HEK293T (cell line): ENCODE data around the gene ARL17B.

Experiments
- ARNT ChIP-seq: fragments of 450-650 bp; IDR thresholded peaks from 2 replicates; pipeline ENCODE4 v1.6.1; 2017; ENCODE audit warnings: mild to moderate bottlenecking
- BHLHE40 ChIP-seq: fragments of 450-650 bp; IDR thresholded peaks from 2 replicates; pipeline ENCODE4 v1.6.1; 2016; ENCODE audit warnings: mild to moderate bottlenecking, moderate library complexity, borderline replicate concordance
- CTBP1 ChIP-seq: fragments of 450-650 bp; IDR thresholded peaks from 2 replicates; pipeline ENCODE4 v1.6.1; 2016; ENCODE audit warnings: borderline replicate concordance
- ELF4 ChIP-seq: fragments of 450-650 bp; IDR thresholded peaks from 2 replicates; pipeline ENCODE4 v1.6.1; 2017; ENCODE audit warnings: antibody characterized with exemption
- FOXM1 ChIP-seq: fragments of 450-650 bp; IDR thresholded peaks from 2 replicates; pipeline ENCODE4 v1.6.1; 2017; ENCODE audit warnings: mild to moderate bottlenecking, borderline replicate concordance
- LEF1 ChIP-seq: fragments of 450-650 bp; IDR thresholded peaks from 2 replicates; pipeline ENCODE4 v1.6.1; 2017; ENCODE audit warnings: mild to moderate bottlenecking, borderline replicate concordance
- NFRKB ChIP-seq: fragments of 450-650 bp; IDR thresholded peaks from 2 replicates; pipeline ENCODE4 v1.6.1; 2016; ENCODE audit warnings: mild to moderate bottlenecking, moderate library complexity
- SP1 ChIP-seq: fragments of 450-650 bp; IDR thresholded peaks from 2 replicates; pipeline ENCODE4 v1.6.1; 2017
- SUZ12 ChIP-seq: fragments of 450-650 bp; IDR thresholded peaks from 2 replicates; pipeline ENCODE4 v1.6.1; 2016; ENCODE audit warnings: mild to moderate bottlenecking
- TARDBP ChIP-seq: fragments of 450-650 bp; IDR thresholded peaks from 2 replicates; pipeline ENCODE4 v1.6.1; 2016
- ZNF384 ChIP-seq: fragments of 450-650 bp; IDR thresholded peaks from 2 replicates; pipeline ENCODE4 v1.6.1; 2016
- TF ChIP-seq, protein P1 (sequence below): fragments of 450-650 bp; IDR thresholded peaks from 2 replicates; pipeline ENCODE4 v1.6.1; 2016

DNA sequence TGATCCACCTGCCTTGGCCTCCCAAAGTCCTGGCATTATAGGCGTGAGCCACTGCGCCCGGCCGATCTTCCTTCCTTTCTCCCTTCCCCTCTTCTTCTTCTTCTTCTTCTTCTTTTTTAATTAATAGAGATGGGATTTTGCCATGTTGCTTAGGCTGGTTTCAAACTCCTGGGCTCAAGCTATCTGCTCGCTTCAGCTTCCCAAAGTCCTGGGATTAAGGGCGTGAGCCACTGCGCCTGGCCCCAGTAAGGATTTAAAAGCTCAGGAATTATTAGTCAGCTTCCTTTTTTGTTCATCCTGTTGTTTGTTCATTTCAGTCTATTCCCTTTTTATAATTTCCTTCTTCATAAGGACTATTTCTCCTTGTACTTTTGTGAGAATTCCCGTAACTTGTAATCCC lies 99.3 kb downstream of the ARL17B start:
- TF ChIP-seq FOXM1: no peak
- TF ChIP-seq SP1: no peak
- no peak for TF ChIP-seq ZNF384
- TF ChIP-seq NFRKB: no peak
- TF ChIP-seq CTBP1: no peak
- TF ChIP-seq LEF1: no peak
- TF ChIP-seq BHLHE40: no peak
- no peak for TF ChIP-seq ARNT
- TF ChIP-seq ELF4: no peak
- TF ChIP-seq SUZ12: no peak
- TF ChIP-seq, protein P1, sequence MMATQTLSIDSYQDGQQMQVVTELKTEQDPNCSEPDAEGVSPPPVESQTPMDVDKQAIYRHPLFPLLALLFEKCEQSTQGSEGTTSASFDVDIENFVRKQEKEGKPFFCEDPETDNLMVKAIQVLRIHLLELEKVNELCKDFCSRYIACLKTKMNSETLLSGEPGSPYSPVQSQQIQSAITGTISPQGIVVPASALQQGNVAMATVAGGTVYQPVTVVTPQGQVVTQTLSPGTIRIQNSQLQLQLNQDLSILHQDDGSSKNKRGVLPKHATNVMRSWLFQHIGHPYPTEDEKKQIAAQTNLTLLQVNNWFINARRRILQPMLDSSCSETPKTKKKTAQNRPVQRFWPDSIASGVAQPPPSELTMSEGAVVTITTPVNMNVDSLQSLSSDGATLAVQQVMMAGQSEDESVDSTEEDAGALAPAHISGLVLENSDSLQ: no peak
- no peak for TF ChIP-seq TARDBP
